SK-MEL-5 (cell line): ENCODE results near the gene PRPF40B. TPM values are rescaled to one million over a fixed set of nuclear protein-coding genes. Genes with fewer than 3 reads are reported as not detected.

Source experiments
- DNase-seq: peaks from one replicate; pipeline ENCODE4 v3.0.0-alpha.2; 2016; ENCODE audit warnings: low read depth, low spot score
- in situ Hi-C: cut with HindIII; loops from 2 replicates; pipeline ENCODE4 v1.10.0; 2016; ENCODE audit warnings: low sequenced_read_pairs, high pct_unique_total_duplicates, low pct_unique_long_range_greater_than_20kb
- small RNA-seq, 2 experiments: library from RNA; depleted of rRNA; stranded (forward); fragments of <200 nt; gene quantifications; one replicate each; pipeline ENCODE3, GENCODE V24; 2014
- total RNA-seq: library from RNA; depleted of rRNA; stranded (reverse); fragments of >200 nt; shearing (Covaris generic); gene quantifications from 2 replicates; pipeline ENCODE4 v1.2.3, GENCODE V29; 2014; rRNA removed

The PRPF40B gene
- total RNA-seq, 1 experiment from 2014 or later, result 13.3 TPM

DNA sequence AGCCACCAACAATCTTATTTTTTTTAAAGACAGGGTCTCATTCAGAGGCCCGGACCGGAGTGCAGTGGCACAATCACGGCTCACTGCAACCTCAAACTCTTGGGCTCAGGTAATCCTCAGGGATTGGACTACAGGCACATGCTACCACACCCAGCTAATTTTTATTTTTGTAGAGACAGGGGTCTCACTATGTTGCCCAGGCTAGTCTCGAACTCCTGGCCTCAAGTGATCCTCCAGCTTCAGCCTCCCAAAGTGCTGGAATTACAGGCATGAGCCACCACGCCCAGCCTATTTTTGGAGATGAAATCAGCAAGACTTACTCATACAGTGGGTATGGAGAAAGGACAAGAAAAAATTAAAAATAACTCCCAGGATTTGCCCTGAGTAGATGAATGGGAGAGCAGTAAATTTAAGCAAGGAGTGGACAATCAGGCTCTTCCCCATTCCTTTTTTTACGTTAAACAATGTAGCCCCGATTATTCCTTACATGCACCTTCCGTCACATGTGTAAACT lies 70.6 kb downstream of the PRPF40B start:
- DNase-seq, result no peak
- in situ Hi-C loops, result no loop called here

Small RNAs within 50 kb of the gene (small RNA-seq; reads per million reads assigned to genes)
- gene HIGD1AP9, result 0 reads per million in 2 experiments
- 0 reads per million in 2 experiments for gene POLR2KP1
- gene RNU6-834P, result 0 reads per million in 2 experiments

Other genes starting within 250 kb of the PRPF40B start
- gene KCNH3, start 84.5 kb upstream of the PRPF40B start, total RNA-seq, result 0.66 and 0.90 TPM in 2 replicates
- 42.5 and 45.2 TPM in 2 replicates for gene MCRS1, start 55.4 kb upstream of the PRPF40B start, total RNA-seq
- 0.75 and 0.95 TPM in 2 replicates for gene FAM186B, start 17.9 kb upstream of the PRPF40B start, total RNA-seq
- 14.5 and 17.4 TPM in 2 replicates for gene FMNL3, start 83.8 kb downstream of the PRPF40B start, total RNA-seq
- 970 and 993 TPM in 2 replicates for gene TMBIM6, start 118.0 kb downstream of the PRPF40B start, total RNA-seq
- 29.2 and 29.6 TPM in 2 replicates for gene NCKAP5L, start 204.9 kb downstream of the PRPF40B start, total RNA-seq
- 6.3 and 7.2 TPM in 2 replicates for gene BCDIN3D, start 219.5 kb downstream of the PRPF40B start, total RNA-seq